H1 (cell line): ENCODE measurements around the gene SYT14. TPM values are rescaled to one million over a fixed set of nuclear protein-coding genes. Genes with fewer than 3 reads are reported as not detected.

Experiments
- ATF3 ChIP-seq: IDR thresholded peaks from 2 replicates; pipeline ENCODE4 v1.6.1; 2011; ENCODE audit warnings: low read depth, mild to moderate bottlenecking, low read length; ENCODE audit not compliant: insufficient read depth
- CTCF ChIP-seq, 3 experiments: IDR thresholded peaks; 1 replicate in 2 of 3; 2 replicates in 1 of 3; pipeline versions ENCODE4 v1.5.1 to v1.6.1; 2011; ENCODE audit warnings: low read length in 3 of 3, mild to moderate bottlenecking in 3 of 3, inconsistent platforms in 2 of 3, low read depth in 1 of 3, moderate library complexity in 1 of 3; ENCODE audit not compliant: insufficient read depth in 1 of 3; ENCODE audit errors: control extremely low read depth in 1 of 3
- NRF1 ChIP-seq: IDR thresholded peaks from 2 replicates; pipeline ENCODE4 v1.6.1; 2011; ENCODE audit warnings: mild to moderate bottlenecking, low read depth, low read length, improper control_type of control experiment
- POU5F1 ChIP-seq: IDR thresholded peaks from 2 replicates; pipeline ENCODE4 v1.6.1; 2011; ENCODE audit warnings: low read depth, mild to moderate bottlenecking, low read length, moderate library complexity
- SIX5 ChIP-seq: IDR thresholded peaks from 2 replicates; pipeline ENCODE4 v1.6.1; 2011; ENCODE audit warnings: mild to moderate bottlenecking, low read depth, low read length
- SP2 ChIP-seq: IDR thresholded peaks from 2 replicates; pipeline ENCODE4 v1.6.1; 2012; ENCODE audit warnings: mild to moderate bottlenecking, low read length, inconsistent platforms
- TCF12 ChIP-seq: IDR thresholded peaks from 2 replicates; pipeline ENCODE4 v1.6.1; 2011; ENCODE audit warnings: low read depth, mild to moderate bottlenecking, low read length
- polyA plus RNA-seq, 7 experiments: library from polyadenylated mRNA; depleted of rRNA in 3 of 7; stranded (reverse) in 5 of 7; unstranded in 2 of 7; fragments of >200 nt in 5 of 7; fragments of 200-250 nt in 2 of 7; gene quantifications; 1 replicate in 5 of 7; 2 replicates in 1 of 7; 4 replicates in 1 of 7; pipeline versions ENCODE4 v1.2.1 to v1.2.3, GENCODE V29; 2011 to 2013; ENCODE audit warnings: missing spikeins in 2 of 7, mixed read lengths in 2 of 7
- total RNA-seq: library from RNA; stranded (reverse); fragmentation: NEBNext Ultra II Directional; extraction: Animal tissue kit (Norgen Biotek cat#: 25700); gene quantifications from 2 replicates; pipeline ENCODE4 v1.2.1, GENCODE V29; 2021

SYT14 gene
- total and polyA plus RNA-seq, 2 of the 8 experiments (the other 6 are each of a cell fraction or from before 2014, with no cell fraction given) = 2.3 to 18.4 TPM

GRCh38 chr1:209948155-209948554, 10.1 kb downstream of the SYT14 start (continued):
- no peak for TF ChIP-seq CTCF (IDR thresholded peaks at IDR 0.05; ENCODE audit: control extremely low read depth in 1 of 3, insufficient read depth in 1 of 3, low read depth in 1 of 3, low read length in 3 of 3)
- TF ChIP-seq TCF12 = no peak
- TF ChIP-seq ATF3 = no peak
- no peak for TF ChIP-seq SIX5
- no peak for TF ChIP-seq POU5F1
- no peak for TF ChIP-seq SP2
- no peak for TF ChIP-seq NRF1
